PFSK-1 (cell line): ENCODE results near the gene SYP.

Source experiments
- FOXP2 ChIP-seq: optimal IDR thresholded peaks from 2 replicates; pipeline ENCODE3; 2011; ENCODE audit warnings: borderline replicate concordance, control low read depth, inconsistent platforms; ENCODE audit not compliant: insufficient read depth; ENCODE audit errors: extremely low read length, extremely low read depth
- POLR2AphosphoS5 ChIP-seq: IDR thresholded peaks from 2 replicates; pipeline ENCODE4 v1.6.1; 2012; ENCODE audit warnings: low read depth, mild to moderate bottlenecking, control low read depth, low read length, moderate library complexity
- SIN3A ChIP-seq: IDR thresholded peaks from 2 replicates; pipeline ENCODE4 v1.6.1; 2012; ENCODE audit warnings: mild to moderate bottlenecking, low read length, moderate library complexity, borderline replicate concordance; ENCODE audit not compliant: insufficient read depth
- TAF1 ChIP-seq: IDR thresholded peaks from 2 replicates; pipeline ENCODE4 v1.6.1; 2012; ENCODE audit warnings: low read length, control low read depth, borderline replicate concordance; ENCODE audit not compliant: insufficient read depth
- TF ChIP-seq, protein P1 (sequence below), 2 experiments: IDR thresholded peaks; 2 replicates each; pipeline versions ENCODE4 v1.6.1 to v1.8.0; 2011 to 2012; ENCODE audit warnings: low read depth in 2 of 2, low read length in 2 of 2, control low read depth in 1 of 2, inconsistent platforms in 1 of 2, mild to moderate bottlenecking in 1 of 2, moderate library complexity in 1 of 2; ENCODE audit not compliant: insufficient read depth in 1 of 2

DNA sequence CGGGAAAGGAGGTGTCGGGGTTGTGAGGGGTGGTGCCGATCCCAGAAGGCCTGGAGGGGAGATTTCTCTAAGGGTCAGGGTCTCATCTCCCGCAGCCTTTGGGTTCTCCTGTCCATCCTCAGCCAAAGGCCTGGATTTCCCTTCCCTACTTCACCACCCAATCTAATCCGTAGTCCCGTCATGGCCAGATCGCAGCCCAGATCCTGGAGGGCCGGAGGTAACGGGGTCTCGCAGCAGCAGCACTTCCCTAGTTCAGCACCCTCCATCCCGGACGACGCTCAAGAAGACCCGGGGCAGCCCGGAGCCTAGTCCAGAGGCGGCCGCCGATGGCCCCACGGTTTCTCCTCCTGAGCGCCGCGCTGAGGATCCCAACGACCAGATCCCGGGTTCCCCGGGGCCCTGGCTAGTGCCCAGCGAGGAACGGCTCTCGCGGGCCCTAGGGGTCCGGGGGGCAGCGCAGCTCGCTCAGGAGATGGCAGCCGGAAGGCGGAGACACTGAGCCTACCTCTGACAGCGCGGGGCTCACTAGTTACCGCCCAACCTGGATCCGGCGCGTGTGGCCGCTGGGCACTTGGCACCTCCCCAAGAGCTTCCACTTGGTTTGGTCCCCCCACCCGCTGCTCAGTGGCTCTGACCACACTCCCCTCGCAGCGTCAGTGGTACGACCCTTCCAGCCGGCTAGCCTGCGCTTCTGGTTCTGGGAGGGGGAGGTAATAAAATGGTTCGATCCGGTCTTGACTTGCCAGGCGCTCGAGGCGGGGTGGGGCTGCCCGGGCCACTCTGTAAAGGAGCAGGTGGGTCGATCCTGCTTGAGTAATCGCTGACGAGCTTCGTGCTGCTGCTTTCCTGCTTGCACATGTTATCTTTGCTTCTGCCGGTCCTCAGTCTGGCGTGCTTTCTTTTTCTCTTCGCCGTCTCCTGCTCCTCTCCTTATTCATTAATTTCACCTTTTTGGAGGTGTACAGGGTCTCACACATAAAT, 33.8 kb downstream of the SYP start:
- no peak for TF ChIP-seq TAF1
- TF ChIP-seq, protein P1, sequence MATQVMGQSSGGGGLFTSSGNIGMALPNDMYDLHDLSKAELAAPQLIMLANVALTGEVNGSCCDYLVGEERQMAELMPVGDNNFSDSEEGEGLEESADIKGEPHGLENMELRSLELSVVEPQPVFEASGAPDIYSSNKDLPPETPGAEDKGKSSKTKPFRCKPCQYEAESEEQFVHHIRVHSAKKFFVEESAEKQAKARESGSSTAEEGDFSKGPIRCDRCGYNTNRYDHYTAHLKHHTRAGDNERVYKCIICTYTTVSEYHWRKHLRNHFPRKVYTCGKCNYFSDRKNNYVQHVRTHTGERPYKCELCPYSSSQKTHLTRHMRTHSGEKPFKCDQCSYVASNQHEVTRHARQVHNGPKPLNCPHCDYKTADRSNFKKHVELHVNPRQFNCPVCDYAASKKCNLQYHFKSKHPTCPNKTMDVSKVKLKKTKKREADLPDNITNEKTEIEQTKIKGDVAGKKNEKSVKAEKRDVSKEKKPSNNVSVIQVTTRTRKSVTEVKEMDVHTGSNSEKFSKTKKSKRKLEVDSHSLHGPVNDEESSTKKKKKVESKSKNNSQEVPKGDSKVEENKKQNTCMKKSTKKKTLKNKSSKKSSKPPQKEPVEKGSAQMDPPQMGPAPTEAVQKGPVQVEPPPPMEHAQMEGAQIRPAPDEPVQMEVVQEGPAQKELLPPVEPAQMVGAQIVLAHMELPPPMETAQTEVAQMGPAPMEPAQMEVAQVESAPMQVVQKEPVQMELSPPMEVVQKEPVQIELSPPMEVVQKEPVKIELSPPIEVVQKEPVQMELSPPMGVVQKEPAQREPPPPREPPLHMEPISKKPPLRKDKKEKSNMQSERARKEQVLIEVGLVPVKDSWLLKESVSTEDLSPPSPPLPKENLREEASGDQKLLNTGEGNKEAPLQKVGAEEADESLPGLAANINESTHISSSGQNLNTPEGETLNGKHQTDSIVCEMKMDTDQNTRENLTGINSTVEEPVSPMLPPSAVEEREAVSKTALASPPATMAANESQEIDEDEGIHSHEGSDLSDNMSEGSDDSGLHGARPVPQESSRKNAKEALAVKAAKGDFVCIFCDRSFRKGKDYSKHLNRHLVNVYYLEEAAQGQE (IDR thresholded peaks at IDR 0.05; ENCODE audit: insufficient read depth in 1 of 2, low read depth in 2 of 2, low read length in 2 of 2): no peak
- TF ChIP-seq POLR2AphosphoS5: no peak
- TF ChIP-seq SIN3A: no peak
- no peak for TF ChIP-seq FOXP2
